Progenitor cell of endocrine pancreas (in vitro differentiated cells): ENCODE measurements around the gene IZUMO3. TPM values are rescaled to one million over a fixed set of nuclear protein-coding genes. Genes with fewer than 3 reads are reported as not detected.

Experiments
- DNase-seq: peaks from one replicate; pipeline ENCODE4 v3.0.0; 2021; ENCODE audit warnings: low spot score; ENCODE audit not compliant: unreplicated experiment
- H3K27ac Mint-ChIP-seq: 2 replicates; pipeline ENCODE4 v1.8.0; 2021; ENCODE audit warnings: mild to moderate bottlenecking, moderate library complexity, mixed read lengths
- H3K27me3 Mint-ChIP-seq: 2 replicates; pipeline ENCODE4 v1.8.0; 2021; ENCODE audit warnings: mixed read lengths
- H3K36me3 Mint-ChIP-seq: 2 replicates; pipeline ENCODE4 v1.8.0; 2022; ENCODE audit warnings: mixed read lengths; ENCODE audit not compliant: insufficient read depth
- H3K4me1 Mint-ChIP-seq: 2 replicates; pipeline ENCODE4 v1.8.0; 2021; ENCODE audit warnings: low read depth, mixed read lengths
- H3K4me3 Mint-ChIP-seq: 2 replicates; pipeline ENCODE4 v1.8.0; 2021; ENCODE audit warnings: low read depth, mild to moderate bottlenecking, moderate library complexity, mixed read lengths
- H3K9me3 Mint-ChIP-seq: 2 replicates; pipeline ENCODE4 v1.8.0; 2021; ENCODE audit warnings: low read depth, mixed read lengths
- CTCF ChIP-seq: fragments of 200-600 bp; sonication (generic); IDR thresholded peaks from one replicate; pipeline ENCODE4 v1.5.0; 2021; ENCODE audit warnings: antibody characterized with exemption, mild to moderate bottlenecking; ENCODE audit not compliant: unreplicated experiment
- long read RNA-seq: library from polyadenylated mRNA; unstranded; transcript quantifications from one replicate; pipeline ENCODE4 v2.0.0, GENCODE V29; 2020
- total RNA-seq: library from RNA; stranded (reverse); gene quantifications from 2 replicates; pipeline ENCODE4 v1.2.1, GENCODE V29; 2021

Gene IZUMO3, protein sequence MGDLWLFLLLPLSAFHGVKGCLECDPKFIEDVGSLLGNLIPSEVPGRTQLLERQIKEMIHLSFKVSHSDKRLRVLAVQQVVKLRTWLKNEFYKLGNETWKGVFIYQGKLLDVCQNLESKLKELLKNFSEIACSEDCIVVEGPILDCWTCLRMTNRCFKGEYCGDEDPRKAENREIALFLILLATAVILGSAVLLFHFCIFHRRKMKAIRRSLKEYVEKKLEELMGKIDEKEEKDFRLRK
- total RNA-seq, result not detected in 2 replicates
- long read RNA-seq, result 0 reads

- TF ChIP-seq CTCF, result no peak
- no peaks in the 10 kb centered on the region for H3K4me1 Mint-ChIP-seq
- DNase-seq, result no peak
- H3K27me3 Mint-ChIP-seq, result no peaks in the 10 kb centered on the region
- no peaks in the 10 kb centered on the region for H3K36me3 Mint-ChIP-seq
- no peaks in the 10 kb centered on the region for H3K9me3 Mint-ChIP-seq
- no peak within 1 kb of the TSS for H3K27ac Mint-ChIP-seq
- H3K4me3 Mint-ChIP-seq, result no peak within 1 kb of the TSS
Observed at GRCh38 chr9:24545847-24546522, at the start of gene IZUMO3. Gene IZUMO3 (minus strand): TSS chr9:24545897. CDS start chr9:24545649, 248 bp downstream.

DNA sequence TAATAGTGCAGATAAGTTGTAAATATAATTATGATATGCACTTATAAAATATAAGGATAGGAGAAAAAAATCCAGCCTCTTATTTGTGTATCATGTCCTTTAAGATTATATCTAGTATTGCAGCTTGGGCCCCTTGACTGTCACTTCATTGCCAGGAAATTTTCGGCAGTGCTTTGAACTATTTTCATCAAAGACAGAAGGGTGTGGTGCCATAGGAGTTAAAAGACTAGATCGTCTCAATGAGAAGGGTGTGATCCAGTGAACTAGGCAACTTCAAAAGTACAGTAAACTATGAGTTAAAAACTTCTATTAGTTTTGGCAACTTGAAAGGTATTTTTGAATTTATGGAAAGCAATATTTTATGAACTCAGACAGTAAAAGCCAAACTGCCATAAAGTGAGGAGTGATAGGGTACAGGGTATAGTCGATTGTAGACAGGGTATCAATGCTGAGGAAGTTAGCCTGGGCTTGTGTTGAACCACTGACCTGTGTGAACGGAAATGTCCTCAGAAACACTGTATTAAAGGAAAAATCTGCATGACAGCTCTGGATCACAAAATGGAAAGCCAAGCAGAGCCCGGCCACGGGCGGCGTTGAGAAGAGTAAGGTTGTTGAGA is 48.6 kb upstream of the IZUMO3 start:
- Mint-ChIP-seq H3K4me1 (peaks cover 2% of the 10 kb centered on the region), H3K27ac (no peak overlapping the region), H3K4me3 (no peak overlapping the region), H3K9me3 (no peaks in the 10 kb centered on the region), H3K36me3 (no peaks in the 10 kb centered on the region), H3K27me3 (no peaks in the 10 kb centered on the region)
- no peak for DNase-seq
- TF ChIP-seq CTCF, result no peak

DNA sequence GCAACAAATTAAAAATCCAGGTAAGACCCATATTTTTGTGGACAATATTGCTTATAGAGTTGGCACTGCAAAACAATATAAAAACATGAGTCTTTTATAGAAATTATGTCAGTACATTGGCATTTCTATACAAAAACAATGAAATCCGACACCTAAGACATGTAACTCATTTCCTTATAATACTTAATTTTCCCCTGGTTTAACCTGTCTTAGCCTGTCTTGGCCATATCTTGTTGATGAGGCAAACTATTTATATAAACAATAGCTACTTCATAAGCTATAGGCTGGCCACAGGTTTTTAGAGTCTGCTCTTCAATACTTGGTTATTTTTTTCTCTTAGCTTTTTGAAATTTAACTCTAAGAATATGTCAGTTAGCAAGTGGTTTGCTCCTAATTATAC is 44.7 kb upstream of the IZUMO3 start:
- peaks cover 11% of the 10 kb centered on the region for H3K9me3 Mint-ChIP-seq

GRCh38 chr9:24587883-24588282 is 42.2 kb upstream of the IZUMO3 start:
- Mint-ChIP-seq H3K9me3 (peaks cover 13% of the 10 kb centered on the region), H3K27me3 (no peaks in the 10 kb centered on the region), H3K4me3 (no peak overlapping the region), H3K4me1 (no peaks in the 10 kb centered on the region), H3K27ac (no peak overlapping the region), H3K36me3 (no peaks in the 10 kb centered on the region)
- DNase-seq, result no peak
- no peak for TF ChIP-seq CTCF

More for the DNA sequence above, 44.7 kb upstream of the IZUMO3 start:
- Mint-ChIP-seq H3K27ac (no peak overlapping the region), H3K4me3 (no peak overlapping the region), H3K27me3 (no peaks in the 10 kb centered on the region), H3K4me1 (no peaks in the 10 kb centered on the region), H3K36me3 (no peaks in the 10 kb centered on the region)
- TF ChIP-seq CTCF, result no peak
- DNase-seq, result no peak
